ENCODE results near the gene VNN1. TPM values are rescaled to one million over a fixed set of nuclear protein-coding genes. Genes with fewer than 3 reads are reported as not detected.
"Not testable (repeated sequence)": the region's sequence is repeated elsewhere in the genome, so short reads cannot be mapped to it uniquely, and the experiment has no call there.

VNN1 gene
- total and polyA plus RNA-seq, 9 donors: 0.28 to 5.0 (median 1.3) TPM; not detected in 1

DNA sequence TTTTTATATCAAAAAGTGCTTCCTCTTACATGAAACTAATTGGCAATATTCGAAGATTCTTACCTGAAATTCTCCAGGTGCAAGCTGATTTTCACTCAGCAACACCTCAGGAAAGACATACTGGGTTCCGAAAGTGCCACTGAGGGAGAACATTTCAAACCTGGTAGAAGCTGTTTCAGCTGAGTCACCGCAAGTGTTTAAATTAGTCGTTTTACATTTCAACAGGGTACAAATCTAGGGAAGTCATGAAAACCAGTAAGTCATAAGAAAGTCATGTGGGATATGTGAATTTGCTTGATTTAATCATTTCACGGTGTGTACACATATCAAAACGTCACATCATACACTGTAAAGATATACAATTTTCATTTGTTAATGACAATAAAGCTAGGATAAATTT lies 29.6 kb downstream of the VNN1 start:
- H3K4me3 ChIP-seq: no peak overlapping the region
- no peak for DNase-seq
- TF ChIP-seq, protein P1, sequence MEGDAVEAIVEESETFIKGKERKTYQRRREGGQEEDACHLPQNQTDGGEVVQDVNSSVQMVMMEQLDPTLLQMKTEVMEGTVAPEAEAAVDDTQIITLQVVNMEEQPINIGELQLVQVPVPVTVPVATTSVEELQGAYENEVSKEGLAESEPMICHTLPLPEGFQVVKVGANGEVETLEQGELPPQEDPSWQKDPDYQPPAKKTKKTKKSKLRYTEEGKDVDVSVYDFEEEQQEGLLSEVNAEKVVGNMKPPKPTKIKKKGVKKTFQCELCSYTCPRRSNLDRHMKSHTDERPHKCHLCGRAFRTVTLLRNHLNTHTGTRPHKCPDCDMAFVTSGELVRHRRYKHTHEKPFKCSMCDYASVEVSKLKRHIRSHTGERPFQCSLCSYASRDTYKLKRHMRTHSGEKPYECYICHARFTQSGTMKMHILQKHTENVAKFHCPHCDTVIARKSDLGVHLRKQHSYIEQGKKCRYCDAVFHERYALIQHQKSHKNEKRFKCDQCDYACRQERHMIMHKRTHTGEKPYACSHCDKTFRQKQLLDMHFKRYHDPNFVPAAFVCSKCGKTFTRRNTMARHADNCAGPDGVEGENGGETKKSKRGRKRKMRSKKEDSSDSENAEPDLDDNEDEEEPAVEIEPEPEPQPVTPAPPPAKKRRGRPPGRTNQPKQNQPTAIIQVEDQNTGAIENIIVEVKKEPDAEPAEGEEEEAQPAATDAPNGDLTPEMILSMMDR (IDR thresholded peaks at IDR 0.05): no peak
- TF ChIP-seq POLR2A (IDR thresholded peaks at IDR 0.05) (no peak), EP300 (IDR thresholded peaks at IDR 0.05) (no peak)
- no peaks in the 10 kb centered on the region for H3K36me3 ChIP-seq
- no peaks in the 10 kb centered on the region for H3K27me3 ChIP-seq
- WGBS, 3 donors: 88 to 90% (median 89%) methylated on average over 6 of the region's 6 CpGs
- H3K27ac ChIP-seq: no peak overlapping the region
- intact Hi-C loops (cut with DNase I): no loop called here
- no peaks in the 10 kb centered on the region for H3K4me1 ChIP-seq (ENCODE audit: insufficient read depth)
- no peaks in the 10 kb centered on the region for H3K9me3 ChIP-seq

DNA sequence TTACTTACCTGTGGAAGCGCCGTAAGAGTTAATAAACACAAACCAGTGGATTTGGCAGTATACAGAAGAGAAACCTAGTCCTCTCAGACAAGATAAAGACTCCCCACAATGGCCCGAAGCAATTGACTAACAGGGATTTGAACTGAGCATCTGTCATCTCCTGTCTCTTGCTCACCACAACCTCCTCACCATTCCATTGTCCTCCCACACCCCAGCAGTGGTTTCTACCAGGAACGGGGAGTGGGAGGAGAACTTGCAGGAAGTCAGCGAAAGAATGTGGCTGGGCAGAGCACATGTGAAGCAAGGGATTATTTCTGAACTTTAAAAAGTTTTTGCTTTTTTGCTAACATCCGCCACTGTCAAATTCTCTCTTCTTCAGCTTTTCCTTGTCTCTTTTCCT lies 30.3 kb downstream of the VNN1 start:
- no peaks in the 10 kb centered on the region for H3K4me1 ChIP-seq (ENCODE audit: insufficient read depth)
- H3K4me3 ChIP-seq: no peak overlapping the region
- intact Hi-C loops (cut with DNase I): no loop called here
- no peaks in the 10 kb centered on the region for H3K27me3 ChIP-seq
- no peaks in the 10 kb centered on the region for H3K36me3 ChIP-seq
- 49 to 52% (median 49%) methylated on average over 6 of the region's 6 CpGs for WGBS, 3 donors
- no peak for DNase-seq
- no peak overlapping the region for H3K27ac ChIP-seq
- H3K9me3 ChIP-seq: no peaks in the 10 kb centered on the region
- TF ChIP-seq POLR2A (IDR thresholded peaks at IDR 0.05): no peak
- TF ChIP-seq, protein P1 (IDR thresholded peaks at IDR 0.05): no peak
- no peak for TF ChIP-seq EP300 (IDR thresholded peaks at IDR 0.05)

DNA sequence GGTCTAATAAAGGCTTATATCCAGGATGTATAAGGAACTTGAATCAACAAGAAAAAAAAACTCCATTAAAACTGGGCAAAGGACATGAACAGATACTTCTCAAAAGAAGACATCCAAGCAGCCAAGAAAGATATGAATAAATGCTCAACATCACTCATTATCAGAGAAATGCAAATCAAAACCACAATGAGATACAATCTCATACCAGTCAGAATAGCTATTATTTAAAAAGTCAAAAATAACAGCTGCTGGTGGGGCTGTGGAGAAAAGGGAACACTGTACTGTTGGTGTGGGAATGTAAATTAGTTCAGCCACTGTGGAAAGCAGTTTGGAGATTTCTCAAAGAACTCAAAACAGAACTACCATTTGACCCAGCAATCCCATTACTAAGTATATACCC lies 34.8 kb downstream of the VNN1 start:
- H3K36me3 ChIP-seq; H3K4me3 ChIP-seq; intact Hi-C loops (cut with DNase I); H3K27me3 ChIP-seq; DNase-seq; H3K27ac ChIP-seq; H3K4me1 ChIP-seq (ENCODE audit: insufficient read depth); H3K9me3 ChIP-seq: not testable (repeated sequence)

DNA sequence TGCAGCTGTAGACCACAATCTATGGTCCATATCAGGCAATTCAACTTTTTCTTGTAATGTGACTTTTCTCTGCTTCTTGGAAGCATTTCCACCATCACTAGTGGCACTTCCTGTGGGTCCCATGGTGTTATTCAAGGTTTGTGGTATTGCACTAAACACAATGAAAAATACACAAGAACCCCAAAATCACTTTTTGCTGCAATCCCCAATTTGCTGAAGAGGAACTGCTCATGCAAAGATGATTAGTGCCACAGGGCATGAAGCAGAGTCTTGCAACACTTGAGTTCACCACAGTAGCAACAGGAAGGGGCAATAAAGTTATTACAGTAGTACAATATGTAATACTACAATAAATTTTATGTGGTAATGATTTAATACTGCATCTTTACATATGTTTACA lies 38.1 kb downstream of the VNN1 start:
- no peak for DNase-seq
- TF ChIP-seq EP300 (IDR thresholded peaks at IDR 0.05) (no peak), POLR2A (IDR thresholded peaks at IDR 0.05) (no peak)
- TF ChIP-seq, protein P1 (IDR thresholded peaks at IDR 0.05): no peak
- intact Hi-C loops (cut with DNase I): no loop called here
- Histone ChIP-seq H3K27ac (no peak overlapping the region), H3K36me3 (no peaks in the 10 kb centered on the region), H3K4me3 (no peak overlapping the region), H3K9me3 (no peaks in the 10 kb centered on the region), H3K4me1 (ENCODE audit: insufficient read depth) (no peaks in the 10 kb centered on the region), H3K27me3 (no peaks in the 10 kb centered on the region)

DNA sequence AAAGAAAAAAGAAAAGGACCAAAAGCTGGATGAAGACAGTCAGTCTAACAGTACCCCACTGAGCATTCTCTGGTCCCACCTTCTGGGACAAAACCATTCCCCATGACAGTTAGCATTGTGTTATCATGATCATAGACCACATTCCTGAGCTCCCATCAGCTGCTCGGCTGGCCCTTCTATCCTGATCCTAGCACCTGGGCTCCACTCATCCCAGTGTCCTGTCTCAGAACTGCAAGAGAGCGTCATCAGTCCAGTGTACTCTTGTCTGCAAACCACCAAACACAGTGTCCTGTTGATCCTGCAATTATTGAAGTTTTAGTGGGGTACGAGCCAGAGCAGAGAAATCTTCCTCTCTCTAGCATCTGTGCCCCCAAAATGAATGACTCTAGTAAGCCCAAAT lies 38.9 kb downstream of the VNN1 start:
- no peaks in the 10 kb centered on the region for H3K27me3 ChIP-seq
- intact Hi-C loops (cut with DNase I): no loop called here
- TF ChIP-seq EP300 (IDR thresholded peaks at IDR 0.05) (no peak), POLR2A (IDR thresholded peaks at IDR 0.05) (no peak)
- TF ChIP-seq, protein P1 (IDR thresholded peaks at IDR 0.05): no peak
- 60 to 78% (median 78%) methylated on average over 3 of the region's 3 CpGs for WGBS, 3 donors
- no peaks in the 10 kb centered on the region for H3K36me3 ChIP-seq
- H3K27ac ChIP-seq: no peak overlapping the region
- no peaks in the 10 kb centered on the region for H3K4me1 ChIP-seq (ENCODE audit: insufficient read depth)
- no peak overlapping the region for H3K4me3 ChIP-seq
- H3K9me3 ChIP-seq: no peaks in the 10 kb centered on the region
- no peak for DNase-seq
